ENCODE measurements around the gene ST3GAL3.

ST3GAL3 gene

GRCh38 chr1:43969416-43969745 lies 262.0 kb downstream of the ST3GAL3 start:
- H3K4me1 ChIP-seq (ENCODE audit: control insufficient read depth, insufficient read depth, low read length) = no peaks in the 10 kb centered on the region
- H3K36me3 ChIP-seq (ENCODE audit: control insufficient read depth in 2 of 2, insufficient read depth in 1 of 2, low read length in 2 of 2) = peaks cover 0 to 65% of the 10 kb centered on the region in 2 experiments; a peak in 1 of 3 replicates
- peak overlapping the region; percentile 11; the same call in 1 of the 2 replicates for H3K4me3 ChIP-seq (ENCODE audit: low read depth, low read length)
- no peaks in the 10 kb centered on the region for H3K9me3 ChIP-seq (ENCODE audit: control insufficient read depth, insufficient read depth, low read depth, low read length)
- POLR2A ChIA-PET = interaction anchor here (0.7 to 1.0 kb wide), 4 partner anchors 9 to 100 kb away, joined by 3 to 4 read pairs (median 4); no protein-coding TSS in a partner anchor
- CTCF ChIA-PET = interaction anchor here (0.6 to 1.1 kb wide), 3 partner anchors 12 to 206 kb away, joined by 3 to 4 read pairs (median 4); no protein-coding TSS in a partner anchor
- TF ChIP-seq REST (tag by site-specific recombination; IDR thresholded peaks at IDR 0.05) (0 out of 2 replicates have a peak, but pooled peaks have one; percentile 32), ZNF777 (tag by site-specific recombination; IDR thresholded peaks at IDR 0.05; ENCODE audit: borderline replicate concordance) (no peak), ZNF596 (tag by site-specific recombination; IDR thresholded peaks at IDR 0.05) (no peak), ZNF140 (tag by site-specific recombination; IDR thresholded peaks at IDR 0.05) (no peak)
- TF ChIP-seq, protein P1, sequence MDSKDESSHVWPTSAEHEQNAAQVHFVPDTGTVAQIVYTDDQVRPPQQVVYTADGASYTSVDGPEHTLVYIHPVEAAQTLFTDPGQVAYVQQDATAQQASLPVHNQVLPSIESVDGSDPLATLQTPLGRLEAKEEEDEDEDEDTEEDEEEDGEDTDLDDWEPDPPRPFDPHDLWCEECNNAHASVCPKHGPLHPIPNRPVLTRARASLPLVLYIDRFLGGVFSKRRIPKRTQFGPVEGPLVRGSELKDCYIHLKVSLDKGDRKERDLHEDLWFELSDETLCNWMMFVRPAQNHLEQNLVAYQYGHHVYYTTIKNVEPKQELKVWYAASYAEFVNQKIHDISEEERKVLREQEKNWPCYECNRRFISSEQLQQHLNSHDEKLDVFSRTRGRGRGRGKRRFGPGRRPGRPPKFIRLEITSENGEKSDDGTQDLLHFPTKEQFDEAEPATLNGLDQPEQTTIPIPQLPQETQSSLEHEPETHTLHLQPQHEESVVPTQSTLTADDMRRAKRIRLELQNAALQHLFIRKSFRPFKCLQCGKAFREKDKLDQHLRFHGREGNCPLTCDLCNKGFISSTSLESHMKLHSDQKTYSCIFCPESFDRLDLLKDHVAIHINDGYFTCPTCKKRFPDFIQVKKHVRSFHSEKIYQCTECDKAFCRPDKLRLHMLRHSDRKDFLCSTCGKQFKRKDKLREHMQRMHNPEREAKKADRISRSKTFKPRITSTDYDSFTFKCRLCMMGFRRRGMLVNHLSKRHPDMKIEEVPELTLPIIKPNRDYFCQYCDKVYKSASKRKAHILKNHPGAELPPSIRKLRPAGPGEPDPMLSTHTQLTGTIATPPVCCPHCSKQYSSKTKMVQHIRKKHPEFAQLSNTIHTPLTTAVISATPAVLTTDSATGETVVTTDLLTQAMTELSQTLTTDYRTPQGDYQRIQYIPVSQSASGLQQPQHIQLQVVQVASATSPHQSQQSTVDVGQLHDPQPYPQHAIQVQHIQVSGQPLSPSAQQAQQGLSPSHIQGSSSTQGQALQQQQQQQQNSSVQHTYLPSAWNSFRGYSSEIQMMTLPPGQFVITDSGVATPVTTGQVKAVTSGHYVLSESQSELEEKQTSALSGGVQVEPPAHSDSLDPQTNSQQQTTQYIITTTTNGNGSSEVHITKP (tag by site-specific recombination; IDR thresholded peaks at IDR 0.05) = peak; percentile 47
- H3K27ac ChIP-seq (ENCODE audit: extremely low read depth, low read depth, low read length) = no peak overlapping the region

- POLR2A ChIA-PET = interaction anchor here (0.6 to 1.0 kb wide), 6 partner anchors 8 to 101 kb away, joined by 3 to 4 read pairs (median 4); no protein-coding TSS in a partner anchor
- Histone ChIP-seq H3K4me3 (ENCODE audit: low read depth, low read length) (peak within 1 kb of the TSS; percentile 89), H3K27ac (ENCODE audit: extremely low read depth, low read depth, low read length) (no peak within 1 kb of the TSS), H3K36me3 (ENCODE audit: control insufficient read depth in 2 of 2, insufficient read depth in 1 of 2, low read length in 2 of 2) (peaks cover 0 to 59% of the 10 kb centered on the region in 2 experiments; a peak in 1 of 3 replicates), H3K9me3 (ENCODE audit: control insufficient read depth, insufficient read depth, low read depth, low read length) (no peaks in the 10 kb centered on the region), H3K4me1 (ENCODE audit: control insufficient read depth, insufficient read depth, low read length) (no peaks in the 10 kb centered on the region)
- CTCF ChIA-PET = interaction anchor here (0.6 to 1.2 kb wide), 5 partner anchors 13 to 206 kb away, joined by 3 to 4 read pairs (median 3); no protein-coding TSS in a partner anchor
- no peak for TF ChIP-seq ZNF837 (tag by site-specific recombination; IDR thresholded peaks at IDR 0.05)
- TF ChIP-seq ZIC2 (tag by site-specific recombination; IDR thresholded peaks at IDR 0.05) = peak; percentile 9; the same call in 1 of the 2 replicates
- peak; percentile 96 for TF ChIP-seq SP2 (tag by site-specific recombination; IDR thresholded peaks at IDR 0.05)
- TF ChIP-seq YY1 (tag by site-specific recombination; IDR thresholded peaks at IDR 0.05) = 0 out of 2 replicates have a peak, but pooled peaks have one; percentile 9
- peak; percentile 56; the same call in 1 of the 2 replicates for TF ChIP-seq ZNF660 (tag by site-specific recombination; IDR thresholded peaks at IDR 0.05)
- peak; percentile 94 for TF ChIP-seq ZNF76 (tag by site-specific recombination; IDR thresholded peaks at IDR 0.05; ENCODE audit: borderline replicate concordance, low read depth)
- peak; percentile 58; the same call in 1 of the 2 replicates for TF ChIP-seq YY2 (tag by site-specific recombination; IDR thresholded peaks at IDR 0.05)
- TF ChIP-seq GLIS1 (tag by site-specific recombination; IDR thresholded peaks at IDR 0.05) = peak; percentile 72
- peak; percentile 99 for TF ChIP-seq BCL6B (tag by site-specific recombination; IDR thresholded peaks at IDR 0.05)
- TF ChIP-seq, protein P2, sequence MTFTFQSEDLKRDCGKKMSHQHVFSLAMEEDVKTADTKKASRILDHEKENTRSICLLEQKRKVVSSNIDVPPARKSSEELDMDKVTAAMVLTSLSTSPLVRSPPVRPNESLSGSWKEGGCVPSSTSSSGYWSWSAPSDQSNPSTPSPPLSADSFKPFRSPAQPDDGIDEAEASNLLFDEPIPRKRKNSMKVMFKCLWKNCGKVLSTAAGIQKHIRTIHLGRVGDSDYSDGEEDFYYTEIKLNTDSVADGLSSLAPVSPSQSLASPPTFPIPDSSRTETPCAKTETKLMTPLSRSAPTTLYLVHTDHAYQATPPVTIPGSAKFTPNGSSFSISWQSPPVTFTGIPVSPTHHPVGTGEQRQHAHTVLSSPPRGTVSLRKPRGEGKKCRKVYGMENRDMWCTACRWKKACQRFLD (tag by site-specific recombination; IDR thresholded peaks at IDR 0.05) = peak; percentile 59; the same call in 1 of the 2 replicates
- TF ChIP-seq ZBTB20 (tag by site-specific recombination; IDR thresholded peaks at IDR 0.05) = peak; percentile 63; the same call in 1 of the 2 replicates
- 0 out of 2 replicates have a peak, but pooled peaks have one; percentile 27 for TF ChIP-seq OSR2 (tag by site-specific recombination; IDR thresholded peaks at IDR 0.05)
- no peak for TF ChIP-seq ZNF169 (tag by site-specific recombination; IDR thresholded peaks at IDR 0.05)
- TF ChIP-seq CTCF (tag by site-specific recombination; IDR thresholded peaks at IDR 0.05) = peak; percentile 58
- TF ChIP-seq KLF8 (tag by site-specific recombination; IDR thresholded peaks at IDR 0.05) = peak; percentile 49; the same call in 1 of the 2 replicates
- TF ChIP-seq ZNF629 (tag by site-specific recombination; IDR thresholded peaks at IDR 0.05) = no peak
- no peak for TF ChIP-seq ZNF19 (tag by site-specific recombination; IDR thresholded peaks at IDR 0.05; ENCODE audit: low read depth)
Observed at GRCh38 chr1:43969746-43970466, 262.6 kb downstream of the ST3GAL3 start, which contains the start of gene DPH2. DPH2 (plus strand) TSS chr1:43970010; CDS start chr1:43970176, 166 bp downstream.
